ENCODE results near the gene SYT13. TPM values are rescaled to one million over a fixed set of nuclear protein-coding genes. Genes with fewer than 3 reads are reported as not detected.
A peak's percentile ranks its signal among the peaks of the same experiment; 100 is the strongest.
"Not testable (repeated sequence)": the region's sequence is repeated elsewhere in the genome, so short reads cannot be mapped to it uniquely, and the experiment has no call there.

The SYT13 gene
- total RNA-seq, 2 experiments from 2014 or later, result not detected

DNA sequence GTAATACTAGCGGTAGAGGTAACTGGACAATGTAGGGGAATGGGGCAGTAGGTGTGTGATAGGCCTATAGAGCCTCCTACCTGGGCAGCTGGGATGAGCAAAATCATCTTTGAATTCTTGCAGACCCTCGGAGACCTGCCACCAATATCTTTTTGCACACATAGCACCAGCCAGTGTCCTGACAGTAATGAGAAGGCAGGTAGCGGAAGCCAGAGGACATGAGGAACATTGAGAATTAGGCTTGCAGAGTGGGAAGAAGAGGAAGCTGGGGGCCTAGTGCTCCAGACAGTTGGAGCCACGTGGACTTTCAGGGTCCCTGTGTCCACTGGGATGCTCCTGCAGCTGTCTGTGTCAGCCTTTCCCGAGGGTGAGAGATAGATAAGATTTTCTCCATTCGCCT lies 17.2 kb upstream of the SYT13 start:
- Mint-ChIP-seq H3K4me1 (peaks cover 8% of the 10 kb centered on the region), H3K27me3 (peaks cover 6% of the 10 kb centered on the region), H3K27ac (no peak overlapping the region), H3K9me3 (ENCODE audit: low read depth) (no peaks in the 10 kb centered on the region), H3K4me3 (no peak overlapping the region), H3K36me3 (no peaks in the 10 kb centered on the region)
- ATAC-seq (no peak), DNase-seq (no peak)
- CTCF ChIA-PET, result interaction anchor here (0.9 to 1.1 kb wide), 2 partner anchors 16 to 30 kb away, joined by 3 read pairs; no protein-coding TSS in a partner anchor

DNA sequence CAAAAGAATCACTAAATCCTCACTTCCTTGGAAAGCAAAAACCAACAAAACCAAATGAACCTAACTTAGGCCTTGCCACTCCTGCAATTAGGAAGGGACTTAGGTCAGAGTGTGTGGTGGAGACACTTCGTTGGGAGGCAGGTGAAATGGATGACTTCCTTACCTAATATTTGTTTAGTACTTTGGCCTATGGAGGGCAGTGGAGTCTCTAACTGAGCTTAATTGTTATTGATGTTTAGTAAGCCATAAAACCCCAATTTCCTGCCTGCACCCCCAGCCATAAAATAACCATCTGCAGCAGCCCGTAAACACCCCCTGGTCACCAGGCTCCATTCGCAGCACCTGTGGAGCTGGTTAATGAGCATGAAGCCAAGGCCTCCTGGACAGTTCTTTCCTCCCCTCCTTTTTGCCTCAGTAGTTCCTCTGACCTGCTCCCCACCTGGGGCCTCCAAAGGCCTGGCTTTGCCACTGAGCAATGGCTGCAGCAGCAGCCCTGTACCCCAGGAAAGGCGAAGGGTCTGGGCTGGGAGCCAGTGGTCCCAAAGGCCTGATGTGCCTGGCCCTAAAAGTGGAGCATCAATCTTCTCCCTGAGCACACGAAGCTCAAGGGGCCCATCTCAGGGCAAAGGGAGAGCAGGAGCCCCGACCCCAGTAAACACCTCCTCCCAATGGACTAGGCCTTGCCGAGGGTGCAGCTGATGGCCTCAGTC lies 15.6 kb upstream of the SYT13 start:
- CTCF ChIA-PET, result no interaction called here
- H3K27ac Mint-ChIP-seq, result no peak overlapping the region
- H3K4me1 Mint-ChIP-seq, result peaks cover 4% of the 10 kb centered on the region
- DNase-seq (peak; percentile 35), ATAC-seq (no peak)
- no peaks in the 10 kb centered on the region for H3K36me3 Mint-ChIP-seq
- H3K4me3 Mint-ChIP-seq, result no peak overlapping the region
- peaks cover 12% of the 10 kb centered on the region for H3K27me3 Mint-ChIP-seq
- no peaks in the 10 kb centered on the region for H3K9me3 Mint-ChIP-seq (ENCODE audit: low read depth)

DNA sequence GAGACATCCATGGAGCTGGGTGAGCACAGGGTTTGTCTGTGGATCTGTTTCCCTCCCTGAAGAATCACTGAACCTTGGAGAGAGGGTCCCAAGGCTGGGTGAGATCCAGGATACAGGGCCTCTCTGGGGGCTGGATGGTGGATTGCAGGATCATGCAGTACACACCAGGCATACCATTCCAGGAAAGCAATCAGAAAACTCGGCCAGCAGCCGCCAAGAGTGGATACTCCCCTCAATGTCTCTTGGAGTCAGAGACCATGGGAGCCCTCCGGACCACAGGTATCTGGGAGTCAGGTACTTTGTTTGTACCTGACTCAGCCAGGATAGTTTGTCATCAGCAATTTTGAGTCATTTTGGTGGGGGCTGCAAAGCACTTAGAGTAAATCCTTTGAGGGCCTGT lies 14.6 kb upstream of the SYT13 start:
- Mint-ChIP-seq H3K4me1 (no peaks in the 10 kb centered on the region), H3K27me3 (peaks cover 20% of the 10 kb centered on the region), H3K36me3 (no peaks in the 10 kb centered on the region), H3K27ac (no peak overlapping the region), H3K9me3 (ENCODE audit: low read depth) (no peaks in the 10 kb centered on the region), H3K4me3 (no peak overlapping the region)
- CTCF ChIA-PET, result no interaction called here
- no peak for ATAC-seq
- DNase-seq, result peak; percentile 14

- H3K27me3 Mint-ChIP-seq, result peaks cover 23% of the 10 kb centered on the region
- H3K36me3 Mint-ChIP-seq, result no peaks in the 10 kb centered on the region
- no peak overlapping the region for H3K4me3 Mint-ChIP-seq
- ATAC-seq, result no peak
- CTCF ChIA-PET, result no interaction called here
- no peaks in the 10 kb centered on the region for H3K9me3 Mint-ChIP-seq (ENCODE audit: low read depth)
- no peak overlapping the region for H3K27ac Mint-ChIP-seq
- no peak for DNase-seq
- no peaks in the 10 kb centered on the region for H3K4me1 Mint-ChIP-seq
These were observed 12.6 kb upstream of the SYT13 start for GRCh38 chr11:45298718-45299117.

GRCh38 chr11:45296075-45296474 lies 9.9 kb upstream of the SYT13 start:
- no peak for DNase-seq
- CTCF ChIA-PET, result interaction anchor here (0.7 to 1.3 kb wide), 3 partner anchors 153 to 360 kb away, joined by 3 read pairs; no protein-coding TSS in a partner anchor
- Mint-ChIP-seq H3K4me3 (no peak overlapping the region), H3K27ac (no peak overlapping the region), H3K9me3 (ENCODE audit: low read depth) (no peaks in the 10 kb centered on the region), H3K36me3 (no peaks in the 10 kb centered on the region), H3K4me1 (no peaks in the 10 kb centered on the region), H3K27me3 (peaks cover 43% of the 10 kb centered on the region)
- no peak for ATAC-seq

DNA sequence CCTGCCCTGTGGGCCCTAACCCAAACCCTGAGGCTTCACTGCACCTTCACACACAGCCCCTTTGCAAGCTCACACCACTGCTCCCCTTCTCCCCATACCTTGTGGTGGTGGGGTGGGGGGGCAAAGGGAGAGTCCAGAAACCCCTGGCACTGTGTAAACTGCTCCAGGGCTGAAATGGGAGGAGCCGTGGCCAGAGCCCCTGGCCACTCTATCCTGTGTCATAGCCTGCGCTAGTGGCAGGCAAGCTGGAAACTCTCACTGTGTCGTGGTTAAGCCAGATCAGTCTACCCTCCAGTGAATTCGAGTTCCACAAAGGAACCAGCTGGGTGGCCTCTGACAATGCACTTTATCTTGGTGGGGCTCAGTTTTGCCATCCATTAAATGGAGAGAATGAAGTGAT lies 8.4 kb upstream of the SYT13 start:
- H3K9me3 Mint-ChIP-seq (ENCODE audit: low read depth), result no peaks in the 10 kb centered on the region
- peaks cover 58% of the 10 kb centered on the region for H3K27me3 Mint-ChIP-seq
- no peaks in the 10 kb centered on the region for H3K4me1 Mint-ChIP-seq
- no peak overlapping the region for H3K4me3 Mint-ChIP-seq
- ATAC-seq (no peak), DNase-seq (no peak)
- CTCF ChIA-PET, result interaction anchor here (1.0 to 2.4 kb wide), 4 partner anchors 12 to 184 kb away, joined by 3 to 13 read pairs (median 3); no protein-coding TSS in a partner anchor
- no peak overlapping the region for H3K27ac Mint-ChIP-seq
- no peaks in the 10 kb centered on the region for H3K36me3 Mint-ChIP-seq

- peaks cover 66% of the 10 kb centered on the region for H3K27me3 Mint-ChIP-seq
- ATAC-seq, result peak; percentile 89
- not testable (repeated sequence) for H3K36me3 Mint-ChIP-seq; H3K4me3 Mint-ChIP-seq; H3K27ac Mint-ChIP-seq; H3K9me3 Mint-ChIP-seq (ENCODE audit: low read depth); H3K4me1 Mint-ChIP-seq
- CTCF ChIA-PET, result interaction anchor here (1.0 to 2.4 kb wide), 4 partner anchors 13 to 183 kb away, joined by 3 to 13 read pairs (median 3); no protein-coding TSS in a partner anchor
- DNase-seq, result peak; percentile 76
These were observed 7.5 kb upstream of the SYT13 start for GRCh38 chr11:45293566-45294192.

- Mint-ChIP-seq H3K36me3 (no peaks in the 10 kb centered on the region), H3K27ac (no peak overlapping the region), H3K4me3 (no peak overlapping the region), H3K4me1 (no peaks in the 10 kb centered on the region), H3K27me3 (peaks cover 75% of the 10 kb centered on the region), H3K9me3 (ENCODE audit: low read depth) (no peaks in the 10 kb centered on the region)
- no peak for ATAC-seq
- peak; percentile 4 for DNase-seq
- CTCF ChIA-PET, result interaction anchor here (0.6 to 3.5 kb wide), 2 partner anchors 57 to 180 kb away, joined by 3 to 26 read pairs; no protein-coding TSS in a partner anchor
These were observed 4.4 kb upstream of the SYT13 start for GRCh38 chr11:45290586-45290985.

- Mint-ChIP-seq H3K27ac (no peak overlapping the region), H3K4me1 (no peaks in the 10 kb centered on the region), H3K4me3 (no peak overlapping the region), H3K36me3 (no peaks in the 10 kb centered on the region), H3K27me3 (peaks cover 87% of the 10 kb centered on the region), H3K9me3 (ENCODE audit: low read depth) (no peaks in the 10 kb centered on the region)
- DNase-seq (no peak), ATAC-seq (no peak)
- CTCF ChIA-PET, result no interaction called here
These were observed 3.2 kb upstream of the SYT13 start for GRCh38 chr11:45289369-45289768.

GRCh38 chr11:45288339-45288738 lies 2.2 kb upstream of the SYT13 start:
- ATAC-seq (no peak), DNase-seq (no peak)
- Mint-ChIP-seq H3K9me3 (ENCODE audit: low read depth) (no peaks in the 10 kb centered on the region), H3K27me3 (peaks cover 92% of the 10 kb centered on the region), H3K4me1 (no peaks in the 10 kb centered on the region), H3K4me3 (no peak overlapping the region), H3K36me3 (no peaks in the 10 kb centered on the region), H3K27ac (no peak overlapping the region)
- CTCF ChIA-PET, result interaction anchor here (1.7 to 1.8 kb wide), 2 partner anchors 22 to 178 kb away, joined by 3 to 10 read pairs; no protein-coding TSS in a partner anchor

- no peaks in the 10 kb centered on the region for H3K4me1 Mint-ChIP-seq
- no peaks in the 10 kb centered on the region for H3K9me3 Mint-ChIP-seq (ENCODE audit: low read depth)
These were observed 1.3 kb upstream of the SYT13 start for GRCh38 chr11:45287316-45287903.

DNA sequence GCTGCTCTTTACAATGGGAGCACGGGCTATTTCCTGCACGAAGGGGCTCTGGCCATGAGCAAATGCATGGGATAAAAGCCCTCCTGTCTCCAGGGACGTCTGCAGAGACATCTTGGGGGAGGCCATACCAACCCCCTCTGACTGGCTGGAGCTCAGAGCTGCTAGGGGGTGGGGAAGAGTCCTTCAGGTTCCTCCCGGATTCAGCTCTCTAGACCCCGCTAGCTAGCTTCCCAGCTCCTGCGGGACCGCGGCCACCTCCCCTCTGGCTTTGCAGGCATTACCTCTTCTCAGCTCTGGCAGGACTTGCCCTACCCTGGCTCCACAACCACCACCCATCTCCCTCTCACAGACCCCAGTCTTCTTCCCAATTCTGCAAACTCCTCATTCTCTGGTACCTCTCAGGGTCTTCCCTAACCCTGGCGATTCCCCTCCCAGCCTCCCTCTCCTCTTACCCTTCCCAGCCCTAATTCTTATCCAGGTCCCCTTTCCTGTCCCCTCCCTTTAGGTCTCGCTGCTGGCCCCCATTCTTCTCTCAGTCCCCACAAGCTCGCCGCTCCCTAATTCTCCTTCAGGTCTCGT lies 802 bp downstream of the SYT13 start:
- Mint-ChIP-seq H3K9me3 (ENCODE audit: low read depth) (no peaks in the 10 kb centered on the region), H3K27me3 (peaks cover 72% of the 10 kb centered on the region), H3K27ac (no peak overlapping the region), H3K36me3 (no peaks in the 10 kb centered on the region), H3K4me1 (no peaks in the 10 kb centered on the region), H3K4me3 (no peak overlapping the region)
- no peak for ATAC-seq
- no peak for DNase-seq
- CTCF ChIA-PET, result no interaction called here

More at GRCh38 chr11:45287316-45287903, 1.3 kb upstream of the SYT13 start:
- Mint-ChIP-seq H3K27ac (no peak overlapping the region), H3K27me3 (peaks cover 88% of the 10 kb centered on the region), H3K36me3 (no peaks in the 10 kb centered on the region), H3K4me3 (no peak overlapping the region)
- no peak for ATAC-seq
- CTCF ChIA-PET, result interaction anchor here (0.7 to 1.8 kb wide), 4 partner anchors 16 to 177 kb away, joined by 3 to 10 read pairs (median 3); no protein-coding TSS in a partner anchor
- DNase-seq, result no peak

- Mint-ChIP-seq H3K27me3 (peaks cover 55% of the 10 kb centered on the region), H3K36me3 (peaks cover 1% of the 10 kb centered on the region), H3K4me3 (no peak overlapping the region), H3K9me3 (ENCODE audit: low read depth) (no peaks in the 10 kb centered on the region), H3K4me1 (no peaks in the 10 kb centered on the region), H3K27ac (no peak overlapping the region)
- no peak for DNase-seq
- CTCF ChIA-PET, result no interaction called here
- no peak for ATAC-seq
These were observed 4.1 kb downstream of the SYT13 start for GRCh38 chr11:45282081-45282480.

Data from activated CD8-positive, alpha-beta memory T cell treated with anti-CD3 and anti-CD28 coated beads, Interleukin-2, amount 10 ng/mL, durations not matched to agents 7 days and 5 days (primary cell).